GM12864 (cell line): Measurements from ENCODE around the gene PPP1CC.

Experiments
- DNase-seq: peaks from one replicate; pipeline ENCODE4 v3.0.0-alpha.2; 2011; ENCODE audit warnings: low read depth
- H3K4me3 ChIP-seq: 2 replicates; pipeline ENCODE4 v1.5.1; 2011; ENCODE audit warnings: mild to moderate bottlenecking, low read depth, low read length, control low read depth
- TF ChIP-seq, protein P1 (sequence below): IDR thresholded peaks from 2 replicates; pipeline ENCODE4 v1.5.1; 2011; ENCODE audit warnings: low read depth, mild to moderate bottlenecking, moderate library complexity, low read length, control low read depth, inconsistent platforms; ENCODE audit errors: missing control alignments

PPP1CC gene

DNA sequence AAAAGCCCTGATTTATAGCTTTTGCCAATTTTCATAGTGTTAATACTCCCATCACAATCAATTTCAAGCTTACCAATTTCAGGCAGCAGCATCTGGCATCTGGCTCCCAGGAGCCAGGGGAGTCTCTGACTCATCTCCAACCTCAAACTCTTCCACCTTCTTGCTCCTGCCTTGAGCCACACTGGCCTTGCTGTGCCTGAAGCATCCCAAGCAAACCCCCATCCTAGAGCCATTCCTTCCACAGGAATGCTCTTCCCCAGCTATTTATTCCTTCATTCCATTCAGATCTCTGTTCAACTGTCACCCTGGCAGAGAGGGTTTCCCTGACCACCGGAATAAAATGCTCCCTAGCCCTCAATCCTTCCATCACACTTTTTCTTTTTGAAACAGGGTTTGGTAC lies 13.9 kb upstream of the PPP1CC start:
- TF ChIP-seq, protein P1, sequence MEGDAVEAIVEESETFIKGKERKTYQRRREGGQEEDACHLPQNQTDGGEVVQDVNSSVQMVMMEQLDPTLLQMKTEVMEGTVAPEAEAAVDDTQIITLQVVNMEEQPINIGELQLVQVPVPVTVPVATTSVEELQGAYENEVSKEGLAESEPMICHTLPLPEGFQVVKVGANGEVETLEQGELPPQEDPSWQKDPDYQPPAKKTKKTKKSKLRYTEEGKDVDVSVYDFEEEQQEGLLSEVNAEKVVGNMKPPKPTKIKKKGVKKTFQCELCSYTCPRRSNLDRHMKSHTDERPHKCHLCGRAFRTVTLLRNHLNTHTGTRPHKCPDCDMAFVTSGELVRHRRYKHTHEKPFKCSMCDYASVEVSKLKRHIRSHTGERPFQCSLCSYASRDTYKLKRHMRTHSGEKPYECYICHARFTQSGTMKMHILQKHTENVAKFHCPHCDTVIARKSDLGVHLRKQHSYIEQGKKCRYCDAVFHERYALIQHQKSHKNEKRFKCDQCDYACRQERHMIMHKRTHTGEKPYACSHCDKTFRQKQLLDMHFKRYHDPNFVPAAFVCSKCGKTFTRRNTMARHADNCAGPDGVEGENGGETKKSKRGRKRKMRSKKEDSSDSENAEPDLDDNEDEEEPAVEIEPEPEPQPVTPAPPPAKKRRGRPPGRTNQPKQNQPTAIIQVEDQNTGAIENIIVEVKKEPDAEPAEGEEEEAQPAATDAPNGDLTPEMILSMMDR: no peak
- no peak for DNase-seq
- no peak overlapping the region for H3K4me3 ChIP-seq

DNA sequence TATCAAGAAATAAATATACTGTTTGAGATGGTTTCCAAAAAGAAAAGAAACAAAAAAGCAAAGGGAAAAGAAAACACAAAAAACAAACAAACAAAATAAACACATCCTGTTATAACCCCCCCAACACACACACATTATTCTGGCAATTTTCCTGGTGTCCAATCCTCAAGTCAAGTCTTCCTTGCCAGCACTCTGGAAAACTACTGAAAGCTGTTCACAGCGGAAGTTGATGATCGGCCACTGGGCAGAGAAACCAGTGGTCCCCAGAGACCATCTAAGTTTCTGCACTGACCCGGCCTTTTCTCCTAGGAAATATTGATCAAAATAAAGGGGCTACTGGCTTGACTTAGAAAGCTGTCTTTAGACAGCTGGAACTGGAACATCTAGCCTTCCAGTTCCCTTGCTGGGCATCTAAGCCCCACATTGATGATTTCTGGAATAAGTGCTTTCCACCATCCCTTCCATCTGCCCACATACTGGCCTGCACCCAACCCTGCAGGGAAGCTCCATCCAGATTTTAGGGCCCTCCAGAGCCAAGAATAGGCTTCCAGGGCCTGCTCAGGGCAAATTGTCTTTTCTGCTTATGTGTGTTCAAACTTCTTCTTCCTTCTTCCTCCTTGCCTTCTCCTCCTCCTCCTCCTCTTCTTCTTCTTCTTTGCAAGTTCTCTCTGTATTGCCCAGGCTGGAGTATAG lies 11.6 kb upstream of the PPP1CC start:
- no peak for DNase-seq
- no peak overlapping the region for H3K4me3 ChIP-seq
- TF ChIP-seq, protein P1: no peak

DNA sequence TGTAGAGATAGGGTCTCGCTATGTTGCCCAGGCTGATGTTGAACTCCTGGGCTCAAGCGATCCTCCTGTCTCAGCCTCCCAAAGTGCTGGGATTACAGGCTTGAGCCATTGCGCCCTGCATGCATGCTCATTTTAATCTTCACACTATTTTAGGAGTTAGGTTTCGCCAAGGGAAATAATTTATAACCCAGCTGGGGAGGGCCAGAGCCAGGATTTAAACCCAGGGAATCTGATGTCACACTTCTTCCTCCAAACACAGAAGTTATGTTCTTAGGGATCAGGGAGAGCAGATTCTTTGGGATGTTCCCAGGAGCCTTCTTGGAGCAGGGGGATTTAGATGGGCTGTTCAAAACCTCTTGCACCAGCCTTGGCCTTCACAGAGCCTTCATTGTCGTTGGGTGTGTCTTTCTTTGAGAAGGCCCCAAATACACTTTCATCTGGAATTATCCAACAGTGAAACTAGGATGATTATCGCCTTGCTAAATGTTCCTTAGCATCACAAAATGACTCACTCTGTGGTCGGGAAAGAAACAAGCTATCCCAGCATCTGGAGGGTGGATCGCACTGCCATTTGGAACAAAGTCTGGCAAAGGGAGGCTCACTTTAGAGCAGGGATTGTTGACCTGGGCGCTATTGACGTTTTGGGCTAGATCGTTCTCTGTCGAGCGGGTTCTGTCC lies 8.2 kb upstream of the PPP1CC start:
- DNase-seq: no peak
- no peak overlapping the region for H3K4me3 ChIP-seq
- TF ChIP-seq, protein P1: no peak

DNA sequence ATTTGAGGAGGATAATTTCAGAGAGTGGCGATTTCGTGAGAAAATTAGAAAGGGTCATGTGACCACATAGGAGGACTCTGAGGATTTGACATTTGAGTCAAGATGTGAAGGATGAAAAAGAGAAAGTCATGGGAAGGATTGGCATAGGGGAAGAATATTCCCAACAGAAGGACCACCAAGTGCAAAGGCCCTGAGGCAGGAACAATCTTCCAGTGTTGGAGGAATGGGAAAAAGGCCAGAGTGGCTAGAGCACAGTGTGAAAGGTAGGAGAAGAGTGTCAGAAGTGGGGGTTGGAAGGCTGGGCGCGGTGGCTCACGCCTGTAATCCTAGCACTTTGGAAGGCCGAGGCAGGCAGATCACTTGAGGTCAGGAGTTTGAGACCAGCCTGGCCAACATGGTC lies 3.9 kb upstream of the PPP1CC start:
- TF ChIP-seq, protein P1: no peak
- no peak overlapping the region for H3K4me3 ChIP-seq
- no peak for DNase-seq

DNA sequence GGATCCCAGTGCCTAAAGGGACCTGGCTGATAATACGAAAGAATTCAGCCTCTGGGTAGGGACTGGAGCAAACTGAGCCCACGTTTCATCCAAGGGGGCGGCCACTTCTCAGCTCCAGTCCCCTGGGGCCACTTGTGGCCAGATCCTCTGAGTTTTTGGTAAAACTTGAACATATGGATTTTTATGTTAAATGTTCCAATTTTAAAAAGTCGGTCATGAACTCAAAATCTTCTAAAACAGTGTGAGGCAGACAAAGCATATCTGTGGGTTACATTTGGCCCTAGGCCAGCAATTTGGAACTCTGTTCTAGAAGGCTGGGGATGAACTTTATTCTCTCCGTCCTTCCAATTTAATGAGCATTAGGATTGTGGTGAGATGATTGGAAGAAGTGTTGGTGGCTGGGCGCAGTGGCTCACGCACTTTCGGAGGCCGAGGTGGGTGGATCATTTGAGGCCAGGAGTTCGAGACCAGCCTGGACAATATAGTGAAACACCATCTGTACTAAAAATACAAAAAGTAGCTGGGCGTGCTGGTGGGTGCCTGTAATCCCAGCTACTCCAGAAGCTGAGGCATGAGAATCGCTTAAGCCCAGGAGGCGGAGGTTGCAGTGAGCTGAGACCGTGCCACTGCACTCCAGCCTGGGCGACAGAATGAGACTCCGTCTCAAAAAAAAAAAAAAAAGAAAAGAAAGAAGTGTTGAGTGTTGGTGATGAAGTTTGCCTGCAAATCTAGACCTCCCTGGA lies 3.0 kb upstream of the PPP1CC start:
- TF ChIP-seq, protein P1: no peak
- DNase-seq: no peak

DNA sequence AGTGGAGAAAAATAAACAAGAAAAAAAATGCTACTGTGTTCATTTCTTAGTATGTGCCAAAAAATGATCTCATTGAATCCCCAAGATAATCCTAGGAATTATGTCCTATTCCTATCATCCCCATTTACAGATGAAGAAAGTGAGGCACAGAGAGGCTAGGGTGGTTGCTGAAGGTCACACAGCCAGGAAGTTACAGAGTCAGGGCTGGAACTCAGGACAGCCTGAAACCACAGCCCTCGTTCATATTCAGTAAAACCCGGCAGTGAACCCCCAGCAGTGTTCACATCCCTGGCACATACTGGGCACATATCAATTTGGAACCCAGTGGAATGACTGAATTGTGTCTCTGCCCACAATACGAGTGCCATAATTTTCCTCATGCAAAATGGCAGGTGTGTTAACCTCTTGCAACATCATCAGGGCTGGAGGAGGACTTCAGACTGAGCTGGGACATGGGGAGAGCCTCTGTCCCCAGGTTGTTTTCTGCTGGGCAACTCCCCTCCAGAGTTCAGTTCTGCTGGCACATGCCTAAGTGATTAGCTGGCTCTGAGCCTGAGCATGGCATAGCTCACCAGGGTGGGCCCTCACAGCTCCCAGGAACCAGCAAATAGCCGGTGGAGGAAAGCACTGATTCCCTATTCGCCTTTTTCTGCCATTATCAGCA lies 2.0 kb upstream of the PPP1CC start:
- DNase-seq: no peak
- TF ChIP-seq, protein P1: no peak
- no peak overlapping the region for H3K4me3 ChIP-seq

More for the DNA sequence above, 3.0 kb upstream of the PPP1CC start:
- no peak overlapping the region for H3K4me3 ChIP-seq
